Cardiac fibroblast (primary cell): ENCODE measurements around the gene TEX50.
"Not testable (repeated sequence)": the region's sequence is repeated elsewhere in the genome, so short reads cannot be mapped to it uniquely, and the experiment has no call there.

Source experiments
- DNase-seq, 2 donors: peaks; one replicate each; pipeline versions ENCODE4 v3.0.0 to v3.0.0-alpha.2; 2010; ENCODE audit warnings: low read depth in 2 of 2
- H3K4me3 ChIP-seq, 2 donors: replicated peaks in 1 of 2; 1 replicate in 1 of 2; 2 replicates in 1 of 2; pipeline ENCODE4 v1.5.1; 2011; ENCODE audit warnings: low read depth in 2 of 2, low read length in 2 of 2, mild to moderate bottlenecking in 2 of 2, moderate library complexity in 1 of 2
- TF ChIP-seq, protein P1 (sequence below): IDR thresholded peaks from one replicate; pipeline ENCODE4 v1.5.1; 2011; ENCODE audit warnings: low read depth, mild to moderate bottlenecking, low read length, inconsistent platforms

Gene TEX50

DNA sequence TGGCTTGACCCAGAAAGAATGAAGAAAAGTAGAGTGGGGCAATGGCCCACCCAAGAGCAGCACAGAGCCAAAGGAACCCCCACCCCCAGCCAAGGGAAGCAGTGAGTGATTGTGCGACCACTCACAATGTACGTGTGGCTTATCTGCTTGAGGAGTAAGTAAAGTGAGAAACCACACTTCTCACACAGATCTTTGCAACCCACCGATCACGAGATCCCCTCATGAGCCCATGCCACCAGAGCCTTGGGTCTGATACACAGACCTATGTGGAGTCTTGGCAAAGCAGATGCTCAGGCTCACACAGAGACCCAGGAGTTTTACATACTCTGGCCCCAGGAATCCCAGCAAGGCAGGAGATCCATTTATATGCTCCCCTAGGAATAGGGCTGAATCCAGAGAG lies 18.3 kb upstream of the TEX50 start:
- TF ChIP-seq, protein P1, sequence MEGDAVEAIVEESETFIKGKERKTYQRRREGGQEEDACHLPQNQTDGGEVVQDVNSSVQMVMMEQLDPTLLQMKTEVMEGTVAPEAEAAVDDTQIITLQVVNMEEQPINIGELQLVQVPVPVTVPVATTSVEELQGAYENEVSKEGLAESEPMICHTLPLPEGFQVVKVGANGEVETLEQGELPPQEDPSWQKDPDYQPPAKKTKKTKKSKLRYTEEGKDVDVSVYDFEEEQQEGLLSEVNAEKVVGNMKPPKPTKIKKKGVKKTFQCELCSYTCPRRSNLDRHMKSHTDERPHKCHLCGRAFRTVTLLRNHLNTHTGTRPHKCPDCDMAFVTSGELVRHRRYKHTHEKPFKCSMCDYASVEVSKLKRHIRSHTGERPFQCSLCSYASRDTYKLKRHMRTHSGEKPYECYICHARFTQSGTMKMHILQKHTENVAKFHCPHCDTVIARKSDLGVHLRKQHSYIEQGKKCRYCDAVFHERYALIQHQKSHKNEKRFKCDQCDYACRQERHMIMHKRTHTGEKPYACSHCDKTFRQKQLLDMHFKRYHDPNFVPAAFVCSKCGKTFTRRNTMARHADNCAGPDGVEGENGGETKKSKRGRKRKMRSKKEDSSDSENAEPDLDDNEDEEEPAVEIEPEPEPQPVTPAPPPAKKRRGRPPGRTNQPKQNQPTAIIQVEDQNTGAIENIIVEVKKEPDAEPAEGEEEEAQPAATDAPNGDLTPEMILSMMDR: no peak
- H3K4me3 ChIP-seq: no peak overlapping the region
- DNase-seq: no peak

DNA sequence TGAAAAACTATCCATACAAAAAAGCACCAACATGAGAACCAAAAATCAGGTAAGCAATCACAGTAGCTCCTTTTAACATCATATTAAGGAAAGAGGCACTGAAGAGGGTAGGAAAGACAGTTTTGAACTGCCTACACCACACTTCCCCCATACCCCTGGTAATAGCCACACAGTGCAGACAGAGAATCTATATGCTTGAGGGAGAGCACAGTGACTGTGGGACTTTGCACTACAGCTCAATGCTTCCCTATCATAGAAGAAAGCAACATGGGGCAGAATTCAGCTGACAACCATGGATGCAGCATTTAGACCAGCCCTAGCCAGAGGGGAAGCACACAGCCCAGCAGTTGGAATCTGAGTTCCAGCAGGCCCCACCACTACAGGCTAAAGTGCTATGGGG lies 7.9 kb upstream of the TEX50 start:
- no peak for DNase-seq
- TF ChIP-seq, protein P1: no peak
- H3K4me3 ChIP-seq: no peak overlapping the region

DNA sequence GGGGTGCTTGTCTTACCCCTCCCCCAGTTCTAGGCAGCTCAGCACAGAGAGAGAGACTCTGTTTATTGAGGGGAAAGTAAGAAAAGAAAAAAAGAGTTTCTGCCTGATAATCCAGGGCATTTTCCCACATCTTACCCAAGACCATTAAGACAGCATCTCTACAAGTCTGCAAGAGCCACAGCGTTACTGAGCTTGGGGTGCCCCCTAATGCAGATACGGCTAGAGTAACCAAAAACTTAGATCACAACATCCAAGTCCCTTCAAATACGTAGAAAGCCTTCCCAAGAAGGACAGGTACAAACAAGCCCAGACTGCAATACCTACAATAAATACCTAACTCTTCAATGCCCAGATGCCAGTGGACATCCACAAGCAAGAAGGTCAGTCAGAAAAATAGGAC lies 6.2 kb upstream of the TEX50 start:
- no peak overlapping the region for H3K4me3 ChIP-seq
- TF ChIP-seq, protein P1: no peak
- peak in 1 of 2 donors; percentile 21 for DNase-seq

DNA sequence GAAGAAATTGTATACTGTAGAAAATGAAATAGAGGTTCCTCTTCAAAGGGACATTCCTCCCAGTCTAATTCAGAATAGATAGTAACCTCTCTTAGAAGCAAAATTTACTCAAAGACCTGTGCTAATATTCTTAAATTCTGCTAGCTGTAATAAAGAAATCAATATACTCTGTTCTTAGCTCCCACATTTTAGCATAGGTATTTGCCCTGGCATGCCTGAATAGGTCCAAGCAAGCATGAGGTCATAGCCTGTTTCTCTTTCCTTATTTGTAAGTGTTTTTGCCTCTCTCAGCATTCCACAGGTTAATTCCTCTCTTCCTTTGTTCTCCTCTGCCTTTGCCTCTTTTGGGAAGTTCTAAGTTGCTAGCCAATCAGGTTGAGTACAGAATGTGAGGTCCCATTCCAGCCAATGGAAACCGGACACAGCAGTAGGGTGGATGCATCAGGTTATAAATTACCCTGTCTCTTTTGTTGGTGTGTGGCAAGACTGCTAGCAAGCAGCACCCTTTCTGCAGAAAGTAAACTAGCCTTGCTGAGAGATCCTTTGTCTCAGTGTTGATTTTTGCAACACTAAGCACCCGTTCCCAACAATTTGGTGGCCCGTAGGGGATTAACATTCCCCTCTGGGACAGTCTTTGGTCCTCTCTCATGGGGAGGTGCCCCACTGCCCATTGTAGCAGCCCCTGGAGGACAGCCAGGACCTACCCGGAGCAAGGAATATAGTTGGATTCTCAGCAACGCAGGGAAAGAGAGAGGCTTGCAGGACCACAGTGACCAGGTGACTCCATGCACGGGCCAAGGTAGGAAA lies 2.3 kb downstream of the TEX50 start:
- DNase-seq, H3K4me3 ChIP-seq: not testable (repeated sequence)

DNA sequence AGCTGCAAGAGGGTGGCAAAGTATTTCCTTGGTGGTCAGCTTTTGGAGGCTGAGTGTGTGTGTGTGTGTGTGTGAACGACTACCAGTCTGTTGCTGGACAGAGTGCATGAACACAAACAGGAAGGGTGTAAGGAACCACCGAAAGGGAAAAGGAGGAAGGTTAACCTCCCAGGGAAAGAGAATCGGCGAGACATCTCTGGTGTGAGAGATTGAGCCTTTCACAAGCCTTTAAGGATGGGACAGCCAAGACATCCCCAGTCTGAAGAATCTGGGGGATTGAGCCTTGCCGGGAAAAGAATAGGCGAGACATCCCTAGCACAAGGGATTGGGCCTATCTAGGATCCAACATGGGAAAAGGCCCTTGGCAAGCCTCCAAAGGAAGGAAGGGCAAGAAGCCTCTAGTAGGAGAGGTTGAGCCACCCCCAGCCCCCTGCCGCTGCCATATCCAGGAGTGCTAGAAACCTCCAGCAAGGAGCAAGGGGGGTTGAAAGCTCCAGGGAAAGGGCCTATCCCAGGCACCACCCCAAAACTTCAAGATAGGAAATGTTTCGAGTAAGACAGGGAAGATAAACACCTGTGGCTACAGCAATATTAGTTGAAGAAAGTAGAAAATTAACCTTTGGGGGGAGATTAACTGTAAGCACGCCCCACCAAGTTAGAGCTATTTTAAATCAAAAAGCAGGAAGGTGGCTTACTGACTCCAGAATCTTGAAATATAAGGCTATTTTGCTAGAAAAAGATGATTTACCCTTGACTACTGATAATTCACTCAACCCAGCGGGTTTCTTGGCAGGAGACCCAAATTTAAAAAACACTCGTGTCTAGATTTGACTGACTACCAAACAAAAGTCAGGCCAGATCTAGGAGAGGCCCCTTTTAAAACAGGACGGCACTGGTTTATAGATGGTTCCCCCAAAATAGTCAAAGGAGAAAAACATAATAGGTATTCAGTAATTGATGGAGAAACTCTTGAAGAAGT lies 3.2 kb downstream of the TEX50 start:
- DNase-seq: no peak
- no peak overlapping the region for H3K4me3 ChIP-seq
- TF ChIP-seq, protein P1: no peak

DNA sequence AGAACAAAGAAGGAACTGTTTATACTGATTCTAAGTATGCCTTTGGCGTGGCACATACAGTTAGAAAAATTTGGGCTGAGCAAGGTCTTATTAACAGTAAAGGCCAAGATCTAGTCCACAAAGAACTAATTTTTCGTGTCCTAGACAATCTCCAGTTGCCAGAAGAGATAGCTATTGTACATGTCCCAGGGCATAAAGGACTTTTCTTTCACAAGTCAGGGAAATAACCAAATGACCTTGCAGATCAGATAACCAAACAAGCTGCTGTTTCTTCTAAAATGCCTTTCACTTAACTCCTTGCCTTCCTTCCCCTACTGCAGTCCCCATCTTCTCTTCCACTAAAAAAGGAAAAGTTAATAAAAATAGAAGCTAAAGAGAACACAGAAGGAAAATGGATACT lies 4.0 kb downstream of the TEX50 start:
- TF ChIP-seq, protein P1: no peak
- no peak overlapping the region for H3K4me3 ChIP-seq
- DNase-seq: no peak

DNA sequence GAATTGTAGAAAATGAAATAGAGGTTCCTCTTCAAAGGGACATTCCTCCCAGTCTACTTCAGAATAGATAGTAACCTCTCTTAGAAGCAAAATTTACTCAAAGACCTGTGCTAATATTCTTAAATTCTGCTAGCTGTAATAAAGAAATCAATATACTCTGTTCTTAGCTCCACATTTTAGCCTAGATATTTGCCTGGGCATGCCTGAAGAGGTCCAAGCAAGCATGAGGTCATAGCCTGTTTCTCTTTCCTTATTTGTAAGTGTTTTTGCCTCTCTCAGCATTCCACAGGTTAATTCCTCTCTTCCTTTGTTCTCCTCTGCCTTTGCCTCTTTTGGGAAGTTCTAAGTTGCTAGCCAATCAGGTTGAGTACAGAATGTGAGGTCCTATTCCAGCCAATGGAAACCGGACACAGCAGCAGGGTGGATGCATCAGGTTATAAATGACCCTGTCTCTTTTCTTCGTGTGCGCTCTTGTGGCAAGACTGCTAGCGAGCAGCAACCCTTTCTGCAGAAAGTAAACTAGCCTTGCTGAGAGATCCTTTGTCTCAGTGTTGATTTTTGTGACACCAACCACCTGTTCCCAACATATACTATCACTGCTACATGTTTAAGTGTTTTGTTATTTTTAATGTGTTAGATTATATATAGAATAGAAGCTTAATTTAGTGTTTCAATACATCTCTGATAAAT lies 7.5 kb downstream of the TEX50 start:
- not testable (repeated sequence) for H3K4me3 ChIP-seq
- DNase-seq: peak in 1 of 2 donors; percentile 24
